GM18505 (cell line): ENCODE data around the gene PRDM13.
"Not testable (repeated sequence)": the region's sequence is repeated elsewhere in the genome, so short reads cannot be mapped to it uniquely, and the experiment has no call there.

Source experiments
- ATAC-seq: cut with Tn5 transposase; IDR thresholded peaks from one replicate; pipeline ENCODE4 v1.9.1; 2021; ENCODE audit not compliant: unreplicated experiment
- POLR2A ChIP-seq: IDR thresholded peaks from 4 replicates; pipeline ENCODE4 v1.6.1; 2011; ENCODE audit warnings: borderline replicate concordance; ENCODE audit not compliant: insufficient read depth, insufficient read length; ENCODE audit errors: extremely low read depth

Gene PRDM13

GRCh38 chr6:99637629-99638028 lies 31.0 kb downstream of the PRDM13 start:
- no peak for TF ChIP-seq POLR2A
- no peak for ATAC-seq

- ATAC-seq, result not testable (repeated sequence)
These were observed 31.7 kb downstream of the PRDM13 start for GRCh38 chr6:99638358-99638757.

GRCh38 chr6:99641270-99641669 lies 34.6 kb downstream of the PRDM13 start:
- TF ChIP-seq POLR2A, result no peak
- no peak for ATAC-seq

GRCh38 chr6:99645986-99646385 lies 39.4 kb downstream of the PRDM13 start:
- TF ChIP-seq POLR2A, result no peak
- ATAC-seq, result no peak

GRCh38 chr6:99650091-99650571 lies 43.5 kb downstream of the PRDM13 start:
- not testable (repeated sequence) for ATAC-seq

GRCh38 chr6:99660206-99660605 lies 53.6 kb downstream of the PRDM13 start:
- ATAC-seq, result no peak

GRCh38 chr6:99661870-99662269 lies 55.2 kb downstream of the PRDM13 start:
- no peak for ATAC-seq
- no peak for TF ChIP-seq POLR2A

More at GRCh38 chr6:99660206-99660605, 53.6 kb downstream of the PRDM13 start:
- no peak for TF ChIP-seq POLR2A

- no peak for TF ChIP-seq POLR2A
- no peak for ATAC-seq
These were observed 56.0 kb downstream of the PRDM13 start for GRCh38 chr6:99662616-99663015.
